Measurements from ENCODE around the gene CDS2.

The CDS2 gene

DNA sequence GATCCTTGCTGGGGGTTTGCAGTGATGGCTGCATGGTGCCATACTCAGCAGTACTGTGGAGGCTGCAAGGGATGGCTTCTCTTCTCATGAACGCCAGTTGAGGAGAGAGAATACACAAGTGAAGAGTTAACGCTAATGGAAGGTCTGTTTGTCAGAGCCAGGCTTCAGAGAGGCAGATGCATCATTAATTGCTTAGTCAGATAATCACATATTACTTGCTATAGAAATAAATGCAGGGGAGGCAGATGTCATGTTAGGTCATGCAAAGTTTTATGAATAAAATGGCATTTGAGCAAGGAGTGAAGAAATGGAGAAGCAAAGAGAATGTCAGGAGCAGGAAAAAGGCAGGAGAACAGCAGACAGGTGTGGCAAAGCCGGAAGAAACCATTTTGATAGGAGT, 51.2 kb downstream of the CDS2 start:
- in situ Hi-C loops (cut with MboI; ENCODE audit: low sequenced_read_pairs) = no loop called here

DNA sequence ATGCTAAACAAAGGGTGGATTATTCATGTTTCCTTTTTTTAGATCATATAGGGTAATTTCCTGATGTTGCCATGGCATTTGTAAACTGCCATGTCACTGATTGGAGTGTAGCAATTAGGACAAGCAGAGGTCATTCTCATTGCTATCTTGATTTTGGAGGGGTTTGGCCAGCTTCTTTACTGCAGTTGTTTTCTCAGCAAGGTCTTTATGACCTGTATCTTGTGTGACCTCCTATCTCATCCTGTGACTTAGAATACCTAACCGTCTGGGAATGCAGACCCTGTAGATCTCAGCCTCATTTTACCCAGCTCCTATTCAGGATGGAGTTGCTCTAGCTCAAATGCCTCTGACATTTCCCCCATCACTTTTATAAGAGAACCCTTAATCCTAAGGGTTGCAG, 53.6 kb downstream of the CDS2 start:
- in situ Hi-C loops (cut with MboI; ENCODE audit: low sequenced_read_pairs) = no loop called here

GRCh38 chr20:5180933-5181332, 54.1 kb downstream of the CDS2 start:
- in situ Hi-C loops (cut with MboI; ENCODE audit: low sequenced_read_pairs) = no loop called here

DNA sequence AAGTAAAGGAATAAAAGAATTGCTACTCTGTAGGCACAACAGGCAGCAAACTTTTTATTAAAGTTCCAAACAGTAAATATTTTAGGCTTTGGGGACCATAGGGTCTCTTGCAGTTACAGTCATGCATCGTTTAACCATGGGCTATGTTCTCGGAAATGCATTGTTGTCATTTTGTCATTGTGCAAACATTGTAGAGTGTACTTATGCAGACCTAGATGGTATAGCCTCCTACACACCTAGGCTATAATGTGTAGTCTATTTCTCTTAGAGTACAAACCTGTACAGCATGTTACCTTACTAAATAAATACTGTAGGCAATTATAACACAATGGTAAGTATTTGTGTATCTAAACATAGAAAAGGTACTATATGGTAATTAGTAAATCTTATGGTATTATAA, 54.7 kb downstream of the CDS2 start:
- in situ Hi-C loops (cut with MboI; ENCODE audit: low sequenced_read_pairs) = no loop called here

- in situ Hi-C loops (cut with MboI; ENCODE audit: low sequenced_read_pairs) = no loop called here
Observed at GRCh38 chr20:5181958-5182357, 55.1 kb downstream of the CDS2 start.

DNA sequence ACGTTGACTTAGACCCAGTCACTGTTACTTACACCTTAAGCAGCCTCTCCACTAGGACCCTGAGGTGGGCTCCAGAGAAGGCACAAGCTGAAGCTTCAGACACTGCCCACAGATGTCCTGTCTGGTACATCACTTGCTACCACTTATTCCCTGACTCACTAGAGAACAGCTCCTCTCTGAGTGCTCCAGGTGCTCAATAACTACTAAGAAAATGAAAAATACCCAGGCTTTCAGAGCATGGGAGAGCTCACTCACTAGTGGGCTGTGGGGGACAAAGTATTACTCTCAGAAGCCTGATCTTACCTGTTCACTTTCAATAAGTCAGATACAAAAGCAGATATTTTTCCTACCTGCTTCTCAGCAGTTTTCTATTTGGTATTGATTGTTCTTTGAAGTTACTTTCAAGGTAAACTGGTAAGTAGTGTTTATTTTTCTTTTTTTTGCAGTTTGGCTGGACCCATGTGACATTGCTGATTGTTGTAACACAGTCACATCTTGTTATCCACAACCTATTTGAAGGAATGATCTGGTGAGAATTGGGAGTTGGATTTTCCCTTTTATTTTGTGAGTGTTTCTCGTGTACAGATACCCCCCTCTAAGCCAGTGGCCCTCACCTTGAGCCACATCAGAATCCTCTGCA, 55.9 kb downstream of the CDS2 start:
- in situ Hi-C loops (cut with MboI; ENCODE audit: low sequenced_read_pairs) = no loop called here

DNA sequence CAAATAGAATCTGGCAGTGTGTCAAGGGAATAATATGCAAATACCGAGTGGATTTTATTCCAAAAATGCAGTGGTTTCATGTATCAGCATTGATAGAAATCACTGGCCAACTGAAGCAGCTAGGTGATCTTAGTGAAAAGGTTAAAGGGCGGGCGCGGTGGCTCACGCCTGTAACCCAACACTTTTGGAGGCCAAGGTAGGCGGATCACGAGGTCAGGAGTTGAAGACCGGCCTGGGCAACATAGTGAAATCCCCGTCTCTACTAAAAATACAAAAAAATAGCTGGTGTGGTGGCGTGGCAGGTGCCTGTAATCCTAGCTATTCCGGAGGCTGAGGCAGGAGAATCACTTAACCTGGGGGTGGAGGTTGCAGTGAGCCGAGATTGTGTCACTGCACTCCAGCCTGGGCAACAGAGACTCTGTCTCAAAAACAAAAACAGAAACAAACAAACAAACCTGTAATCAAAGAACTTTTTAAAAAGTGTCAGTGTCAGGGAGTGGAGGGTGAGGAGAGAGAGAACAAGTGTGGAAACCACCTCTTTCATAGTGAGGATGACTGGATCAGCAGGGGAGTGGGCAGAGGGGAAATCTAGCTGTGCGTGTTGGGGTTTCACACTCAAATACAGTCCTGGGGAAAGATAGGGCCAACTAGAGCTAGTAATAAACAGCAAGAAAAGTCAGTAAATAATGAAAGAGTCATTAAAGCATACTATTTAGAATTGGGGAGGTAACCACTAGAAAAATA, 57.1 kb downstream of the CDS2 start:
- in situ Hi-C loops (cut with MboI; ENCODE audit: low sequenced_read_pairs) = no loop called here

- in situ Hi-C loops (cut with MboI; ENCODE audit: low sequenced_read_pairs) = no loop called here
Observed at GRCh38 chr20:5184684-5185083, 57.9 kb downstream of the CDS2 start.

GRCh38 chr20:5187122-5187521, 60.3 kb downstream of the CDS2 start:
- in situ Hi-C loops (cut with MboI; ENCODE audit: low sequenced_read_pairs) = no loop called here

- in situ Hi-C loops (cut with MboI; ENCODE audit: low sequenced_read_pairs) = no loop called here
Observed at GRCh38 chr20:5188736-5189135, 61.9 kb downstream of the CDS2 start.

DNA sequence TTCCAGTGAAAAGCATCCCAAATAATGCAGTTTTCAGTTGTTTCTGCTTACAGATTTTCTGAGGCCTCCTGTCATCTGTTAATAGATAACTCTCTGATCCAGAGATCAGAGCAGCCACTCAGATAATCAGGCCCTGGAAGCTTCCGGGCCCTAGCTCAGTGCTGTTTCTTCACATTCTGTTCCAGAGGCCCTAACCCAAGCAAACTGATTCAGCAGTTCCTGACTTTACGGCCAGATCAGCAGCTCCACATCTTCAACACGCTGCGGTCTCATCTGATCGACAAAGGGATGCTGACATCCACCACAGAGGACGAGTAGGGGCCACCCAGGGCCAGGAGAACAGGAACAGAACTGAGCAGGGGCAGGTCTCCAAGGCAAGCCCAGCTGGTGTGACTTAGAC, 63.1 kb downstream of the CDS2 start:
- in situ Hi-C loops (cut with MboI; ENCODE audit: low sequenced_read_pairs) = no loop called here

DNA sequence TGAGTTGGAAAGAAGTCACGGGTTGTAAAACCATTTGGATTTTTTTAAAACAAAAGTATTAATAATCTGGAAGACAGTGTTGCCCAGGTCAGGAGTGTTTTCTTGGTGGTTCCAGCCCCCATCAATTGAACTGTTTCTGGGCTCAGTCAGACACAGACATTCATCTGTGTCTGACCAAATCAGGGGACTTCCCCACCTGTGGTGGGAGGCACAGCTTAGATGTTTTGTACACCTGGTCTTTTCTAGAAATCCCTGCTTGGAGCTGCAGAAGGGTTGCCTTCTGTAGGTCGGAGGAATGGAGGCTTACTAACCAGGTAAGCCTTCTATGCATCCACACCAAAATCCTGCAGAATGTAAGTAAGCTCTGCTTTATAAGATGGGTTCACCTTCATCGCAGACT, 63.6 kb downstream of the CDS2 start:
- in situ Hi-C loops (cut with MboI; ENCODE audit: low sequenced_read_pairs) = no loop called here

DNA sequence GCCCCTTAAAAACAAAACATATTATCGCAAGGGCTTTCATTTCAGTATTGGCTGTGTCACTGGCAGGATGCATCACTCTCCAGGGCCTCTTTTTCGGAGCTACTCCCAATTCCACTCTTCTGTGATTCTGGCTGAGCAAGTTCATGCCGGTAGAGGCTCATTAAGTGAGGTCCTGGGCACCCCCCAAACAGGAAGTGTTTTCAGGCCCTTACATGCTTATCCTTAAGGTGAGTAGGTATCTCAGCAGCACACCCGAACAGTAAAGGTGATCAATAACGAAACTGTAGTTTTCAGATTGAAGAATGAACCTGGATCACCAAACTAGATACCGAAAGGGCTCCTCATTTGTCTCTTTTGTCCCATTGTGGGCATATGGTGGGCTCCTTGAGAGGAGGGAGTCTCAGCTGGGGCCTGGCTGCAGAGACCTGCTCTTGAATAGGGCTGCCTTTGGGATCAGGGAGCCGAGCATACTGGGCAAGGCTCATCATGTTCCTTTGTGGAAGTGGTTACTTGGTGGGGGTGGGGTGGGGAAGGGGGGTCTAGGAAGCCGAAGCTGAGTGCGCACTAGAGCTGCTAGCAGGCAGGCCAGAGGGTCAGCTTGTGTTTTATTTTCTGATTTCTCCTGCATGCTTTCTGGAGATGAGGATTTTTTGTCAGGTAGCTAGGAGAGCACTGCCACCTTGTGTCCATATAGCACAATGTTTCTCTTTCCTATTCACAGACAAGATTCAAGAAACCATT, 65.2 kb downstream of the CDS2 start:
- in situ Hi-C loops (cut with MboI; ENCODE audit: low sequenced_read_pairs) = no loop called here

DNA sequence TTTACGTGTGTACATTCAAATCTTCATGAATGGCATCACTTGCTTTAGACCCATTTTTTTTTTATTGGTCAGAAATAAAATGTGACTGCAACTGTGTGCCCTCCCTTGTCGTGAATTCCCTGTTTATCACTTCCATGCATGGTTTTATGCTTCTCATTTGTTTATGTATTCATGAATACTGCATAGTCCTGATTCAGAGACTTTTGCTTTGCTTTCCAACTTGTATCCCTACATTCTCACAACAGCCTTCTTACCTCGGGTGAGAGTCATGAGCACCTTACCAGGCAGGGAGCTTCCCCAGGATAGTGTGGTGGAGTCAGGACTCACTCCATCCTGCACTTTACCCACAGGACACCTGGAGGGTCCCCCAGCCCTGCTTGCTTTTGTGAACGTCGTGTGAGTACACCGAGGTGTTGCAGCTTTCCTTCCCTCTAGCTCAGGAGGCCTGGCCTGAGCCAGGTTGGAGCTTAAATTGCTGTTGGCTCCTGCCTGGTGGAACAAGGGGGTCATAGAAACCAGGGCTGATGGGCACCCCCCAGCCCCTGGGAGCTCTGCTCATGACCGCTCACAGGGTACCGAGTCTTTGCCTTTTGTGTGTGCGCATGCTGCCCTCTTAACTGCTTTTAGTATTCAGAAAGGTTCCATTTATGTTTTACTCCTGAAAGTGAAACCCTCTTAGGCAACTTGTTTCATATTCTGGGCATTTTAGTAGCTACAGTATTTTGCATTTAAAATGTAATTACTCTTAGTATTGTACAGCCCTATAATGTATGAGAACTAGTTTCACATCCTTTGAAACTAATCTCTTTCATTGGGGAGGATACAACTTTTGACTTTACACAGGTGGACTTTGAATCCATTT, 66.0 kb downstream of the CDS2 start:
- in situ Hi-C loops (cut with MboI; ENCODE audit: low sequenced_read_pairs) = no loop called here

DNA sequence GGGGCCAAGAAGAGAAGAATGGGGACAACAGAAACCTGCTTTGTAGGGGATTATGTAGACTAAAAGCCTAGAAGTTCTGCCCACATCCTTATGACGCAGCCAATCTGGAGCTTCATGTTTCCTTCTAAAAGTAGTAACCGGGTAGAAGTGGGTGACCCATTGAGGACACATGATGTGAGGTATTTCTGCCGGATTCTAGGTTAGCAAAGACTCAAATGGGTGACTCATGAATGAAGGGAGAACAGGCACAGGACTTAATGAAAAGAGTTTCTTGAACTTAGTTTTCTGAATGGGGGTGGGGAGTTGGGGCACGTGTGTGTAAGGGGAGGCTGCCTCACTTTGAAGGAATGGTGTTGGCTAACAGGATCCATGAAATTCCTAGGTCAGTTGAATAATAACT, 68.8 kb downstream of the CDS2 start:
- in situ Hi-C loops (cut with MboI; ENCODE audit: low sequenced_read_pairs) = no loop called here

GRCh38 chr20:5196149-5196548, 69.3 kb downstream of the CDS2 start:
- in situ Hi-C loops (cut with MboI; ENCODE audit: low sequenced_read_pairs) = no loop called here

DNA sequence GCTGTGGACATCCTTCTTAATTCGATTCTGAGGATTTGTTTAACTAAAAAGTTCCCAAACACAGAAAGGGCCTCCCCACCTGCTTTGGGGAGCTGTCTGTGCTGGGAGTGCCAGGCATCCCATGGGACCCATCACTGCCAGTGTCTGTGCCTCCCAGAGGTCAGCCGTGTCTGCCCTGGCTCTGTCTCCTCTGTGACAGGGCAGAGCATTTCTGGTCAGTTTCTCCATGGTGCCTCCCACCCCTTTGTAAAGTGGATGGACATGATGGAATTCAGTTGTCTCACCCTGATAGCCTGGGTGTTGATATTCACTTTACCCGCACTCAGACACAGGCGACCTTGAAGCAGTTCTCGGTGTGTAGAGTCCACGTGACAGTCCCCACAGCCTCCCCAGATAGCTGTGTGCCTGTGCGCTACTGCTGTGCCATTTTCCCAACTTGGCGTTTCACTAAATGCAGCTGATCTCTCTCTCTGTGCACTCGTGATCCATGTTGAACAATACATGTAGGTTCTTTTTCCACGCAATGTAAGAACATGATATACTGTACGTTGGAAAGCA, 70.5 kb downstream of the CDS2 start:
- in situ Hi-C loops (cut with MboI; ENCODE audit: low sequenced_read_pairs) = no loop called here

GRCh38 chr20:5197847-5198650, 71.2 kb downstream of the CDS2 start:
- in situ Hi-C loops (cut with MboI; ENCODE audit: low sequenced_read_pairs) = no loop called here

- in situ Hi-C loops (cut with MboI; ENCODE audit: low sequenced_read_pairs) = no loop called here
Observed at GRCh38 chr20:5198651-5198924, 71.8 kb downstream of the CDS2 start.

GRCh38 chr20:5203380-5203779, 76.6 kb downstream of the CDS2 start:
- in situ Hi-C loops (cut with MboI; ENCODE audit: low sequenced_read_pairs) = no loop called here

Measured in hTERT RPE-1 (cell line).